ENCODE results near the gene FCER1G.
"Not testable (repeated sequence)": the region's sequence is repeated elsewhere in the genome, so short reads cannot be mapped to it uniquely, and the experiment has no call there.

Gene FCER1G

GRCh38 chr1:161229896-161230295, 14.8 kb downstream of the FCER1G start:
- no peak for DNase-seq (ENCODE audit: low spot score)

DNA sequence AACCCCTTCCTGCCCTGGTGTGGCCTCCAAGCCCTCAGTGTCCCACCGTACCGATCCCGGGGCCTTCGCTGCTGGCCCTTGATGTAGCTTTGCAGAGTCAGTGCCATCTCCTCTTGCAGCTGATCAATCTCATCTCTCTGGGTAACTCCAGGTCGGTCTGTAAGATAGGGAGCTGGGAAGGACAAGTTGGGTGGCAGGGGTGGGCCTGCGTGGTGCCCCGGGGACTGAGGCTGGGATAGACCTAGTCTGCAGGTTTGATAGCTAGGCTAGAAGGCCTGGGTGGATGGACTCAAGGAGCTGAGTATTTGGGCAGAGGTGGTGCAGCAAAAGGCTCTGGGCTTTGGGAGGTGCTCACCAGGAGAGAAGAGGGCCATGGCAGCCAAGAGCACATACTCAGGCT, 15.7 kb downstream of the FCER1G start:
- no peak for DNase-seq (ENCODE audit: low spot score)

GRCh38 chr1:161233102-161233501, 18.0 kb downstream of the FCER1G start:
- no peak for DNase-seq (ENCODE audit: low spot score)

DNA sequence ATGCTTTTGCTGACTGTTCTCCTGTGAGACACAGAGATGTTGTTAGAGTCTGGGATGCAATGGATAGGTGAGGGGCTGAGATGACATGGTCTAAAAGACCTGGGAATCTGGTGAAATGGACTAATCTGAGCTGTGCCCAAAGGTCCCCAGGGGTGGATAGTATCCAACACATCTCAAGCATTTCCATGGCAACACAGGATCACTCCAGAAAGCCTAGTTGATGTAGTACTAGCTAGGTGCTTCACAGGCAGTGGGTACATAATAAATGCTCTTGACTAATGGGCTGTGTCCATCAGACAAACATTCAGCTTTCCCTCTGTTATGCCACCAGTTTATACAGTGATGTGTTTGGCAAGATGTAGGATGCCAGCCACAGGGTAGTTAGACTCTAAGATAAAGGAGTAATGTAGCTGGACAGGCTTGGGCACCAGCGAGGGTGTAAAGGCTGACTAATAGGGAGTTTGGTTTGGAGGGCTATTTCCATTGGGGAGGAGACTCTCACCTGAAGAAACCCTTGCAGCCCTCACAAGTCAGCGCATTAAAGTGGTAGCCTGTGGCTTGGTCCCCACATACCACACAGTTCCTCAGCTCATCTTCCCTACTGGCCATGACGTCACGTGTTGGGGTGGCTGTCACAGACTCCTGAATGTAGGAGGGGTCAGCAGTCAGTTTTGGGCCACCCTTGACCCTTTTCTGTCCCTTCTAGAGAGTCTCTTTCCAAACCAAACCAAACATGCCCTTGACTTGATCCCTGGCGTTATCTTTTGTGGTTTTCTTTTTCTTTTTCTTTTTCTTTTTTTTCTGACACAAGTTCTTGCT, 21.1 kb downstream of the FCER1G start:
- no peak for DNase-seq (ENCODE audit: low spot score)

DNA sequence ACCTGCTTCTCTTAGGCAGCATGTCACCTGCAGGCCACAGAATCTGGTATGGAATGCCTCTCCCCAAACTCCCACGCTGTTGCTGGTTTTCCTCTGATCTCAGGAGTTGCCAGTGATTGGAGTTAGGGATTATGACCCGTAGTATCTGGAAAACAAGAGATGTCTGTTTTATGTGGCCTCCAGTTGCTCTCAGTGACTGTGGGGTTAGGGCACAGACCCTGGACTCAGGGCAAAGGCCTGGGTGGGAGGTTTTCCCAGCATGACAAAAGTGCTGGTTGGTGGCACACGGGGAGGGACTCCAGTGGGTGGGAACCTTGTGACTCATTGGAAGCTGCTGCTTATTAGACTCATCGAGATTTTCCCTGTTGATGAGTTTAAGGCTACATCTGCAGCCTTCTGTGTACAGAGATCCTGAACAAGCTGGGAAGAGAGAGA, 23.0 kb downstream of the FCER1G start, which contains the start of gene NR1I3:
NR1I3 (minus strand) TSS at position 165 of the 435 bp plus-strand sequence. CDS start 1,638 bp downstream, outside the sequence.
- peak; percentile 28 for DNase-seq (ENCODE audit: low spot score)

DNA sequence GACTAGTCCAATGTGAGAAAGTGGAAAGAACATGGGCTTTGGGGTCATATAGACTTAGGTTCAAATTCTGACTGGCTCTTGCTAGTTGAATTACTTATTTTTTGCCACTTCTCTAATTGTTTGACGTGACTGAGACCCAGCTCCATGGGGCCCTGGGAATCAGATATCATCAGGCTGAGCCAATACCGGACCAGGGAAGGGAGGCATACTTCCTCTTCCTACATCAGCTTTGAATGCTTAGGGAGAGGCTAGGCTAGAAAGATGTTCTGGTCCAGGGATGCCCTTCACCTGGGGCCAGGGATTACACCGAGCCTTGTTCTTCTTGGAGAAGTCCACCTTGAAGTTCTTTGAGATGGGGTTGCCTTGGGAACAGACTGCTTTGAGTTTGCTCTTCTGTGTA, 26.6 kb downstream of the FCER1G start:
- no peak for DNase-seq (ENCODE audit: low spot score)

GRCh38 chr1:161242313-161242712, 27.2 kb downstream of the FCER1G start:
- DNase-seq (ENCODE audit: low spot score): no peak

- DNase-seq (ENCODE audit: low spot score): no peak
Observed at GRCh38 chr1:161244888-161245287, 29.8 kb downstream of the FCER1G start.

DNA sequence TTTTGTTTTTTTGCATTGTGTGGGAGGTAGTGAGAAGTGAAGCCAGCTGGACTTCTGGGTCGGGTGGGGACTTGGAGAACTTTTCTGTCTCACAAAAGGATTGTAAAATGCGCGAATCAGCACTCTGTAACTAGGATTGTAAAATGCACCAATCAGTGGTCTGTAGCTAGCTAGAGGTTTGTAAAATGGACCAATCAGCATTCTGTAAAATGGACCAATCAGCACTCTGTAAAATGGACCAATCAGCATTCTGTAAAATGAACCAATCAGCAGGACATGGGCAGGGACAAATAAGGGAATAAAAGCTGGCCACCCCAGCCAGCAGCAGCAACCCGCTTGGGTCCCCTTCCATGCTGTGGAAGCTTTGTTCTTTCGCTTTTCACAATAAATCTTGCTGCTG, 35.0 kb downstream of the FCER1G start:
- DNase-seq (ENCODE audit: low spot score): not testable (repeated sequence)

DNA sequence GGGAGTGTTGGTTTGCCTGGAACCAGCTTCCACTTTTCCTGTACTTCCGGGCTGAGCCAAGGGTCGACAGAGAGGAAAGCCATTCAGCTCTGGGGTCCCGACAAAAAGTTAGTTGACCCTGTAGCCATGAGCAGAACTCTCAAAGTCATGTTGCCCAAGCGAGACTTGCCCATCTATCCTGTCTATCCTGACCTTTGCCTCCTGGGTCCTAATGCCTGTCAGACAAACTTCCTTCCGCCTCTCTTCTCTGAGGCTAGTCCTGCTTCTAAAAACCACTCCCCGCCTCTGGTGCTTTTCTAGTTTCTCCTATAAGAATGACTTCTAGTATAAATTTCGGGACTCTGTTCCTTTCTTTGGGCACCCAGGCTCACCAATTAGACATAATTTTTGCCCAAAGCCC, 35.7 kb downstream of the FCER1G start:
- DNase-seq (ENCODE audit: low spot score): no peak

DNA sequence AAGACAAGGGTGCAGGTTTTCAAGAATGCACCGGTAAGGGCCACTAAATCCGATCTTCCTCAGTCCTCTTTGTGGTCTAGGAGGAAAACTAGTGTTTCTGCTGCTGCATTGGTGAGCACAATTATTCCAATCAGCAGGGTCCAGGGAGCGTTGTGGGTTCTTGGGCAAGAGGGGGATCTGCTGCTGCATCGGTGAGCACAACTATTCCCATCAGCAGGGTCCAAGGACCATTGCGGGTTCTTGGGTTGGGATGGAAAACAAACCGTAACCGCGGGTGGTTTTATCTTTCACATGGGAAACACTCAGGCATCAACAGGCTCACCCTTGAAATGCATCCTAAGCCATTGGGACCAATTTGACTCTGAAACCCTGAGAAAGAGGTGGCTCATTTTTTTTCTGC, 36.5 kb downstream of the FCER1G start:
- DNase-seq (ENCODE audit: low spot score): no peak

DNA sequence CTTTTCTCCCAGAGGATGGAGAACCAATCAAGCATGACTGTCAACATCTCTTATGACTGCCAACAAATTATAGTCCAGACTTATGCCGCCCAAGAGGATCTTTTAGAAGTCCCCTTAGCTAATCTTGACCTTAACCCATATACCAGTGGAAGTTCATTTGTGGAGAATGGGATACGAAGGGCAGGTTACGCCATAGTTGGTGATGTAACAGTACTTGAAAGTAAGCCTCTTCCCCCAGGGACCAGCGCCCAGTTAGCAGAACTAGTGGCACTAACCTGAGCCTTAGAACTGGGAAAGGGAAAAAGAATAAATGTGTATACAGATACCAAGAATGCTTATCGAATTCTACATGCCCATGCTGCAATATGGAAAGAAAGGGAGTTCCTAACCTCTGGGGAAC, 40.2 kb downstream of the FCER1G start:
- DNase-seq (ENCODE audit: low spot score): not testable (repeated sequence)

DNA sequence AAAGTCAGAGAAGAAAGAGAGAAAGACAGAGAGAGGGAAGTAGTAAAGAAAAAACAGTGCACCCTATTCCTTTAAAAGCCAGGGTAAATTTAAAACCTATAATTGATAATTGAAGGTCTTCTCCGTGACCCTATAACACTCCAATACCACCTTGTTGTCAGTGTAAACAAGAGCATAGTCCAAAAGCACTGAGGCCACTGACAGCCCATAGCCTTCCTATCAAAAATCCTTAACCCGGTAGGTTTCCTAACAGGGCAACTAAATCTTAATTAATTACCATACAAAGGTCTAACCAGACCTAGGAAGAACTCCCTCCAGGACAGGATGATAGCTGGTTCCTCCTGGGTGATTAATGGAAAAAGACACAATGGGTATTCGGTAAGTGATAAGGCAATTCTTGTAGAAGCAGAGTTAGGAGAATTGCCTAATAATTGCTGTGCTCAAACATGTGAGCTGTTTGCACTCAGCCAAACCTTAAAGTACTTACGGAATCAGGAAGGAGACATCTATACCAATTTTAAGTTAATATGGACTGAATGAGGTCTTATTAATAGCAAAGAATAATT, 40.9 kb downstream of the FCER1G start:
- not testable (repeated sequence) for DNase-seq (ENCODE audit: low spot score)

- DNase-seq (ENCODE audit: low spot score): not testable (repeated sequence)
Observed at GRCh38 chr1:161257109-161257508, 42.0 kb downstream of the FCER1G start.

DNA sequence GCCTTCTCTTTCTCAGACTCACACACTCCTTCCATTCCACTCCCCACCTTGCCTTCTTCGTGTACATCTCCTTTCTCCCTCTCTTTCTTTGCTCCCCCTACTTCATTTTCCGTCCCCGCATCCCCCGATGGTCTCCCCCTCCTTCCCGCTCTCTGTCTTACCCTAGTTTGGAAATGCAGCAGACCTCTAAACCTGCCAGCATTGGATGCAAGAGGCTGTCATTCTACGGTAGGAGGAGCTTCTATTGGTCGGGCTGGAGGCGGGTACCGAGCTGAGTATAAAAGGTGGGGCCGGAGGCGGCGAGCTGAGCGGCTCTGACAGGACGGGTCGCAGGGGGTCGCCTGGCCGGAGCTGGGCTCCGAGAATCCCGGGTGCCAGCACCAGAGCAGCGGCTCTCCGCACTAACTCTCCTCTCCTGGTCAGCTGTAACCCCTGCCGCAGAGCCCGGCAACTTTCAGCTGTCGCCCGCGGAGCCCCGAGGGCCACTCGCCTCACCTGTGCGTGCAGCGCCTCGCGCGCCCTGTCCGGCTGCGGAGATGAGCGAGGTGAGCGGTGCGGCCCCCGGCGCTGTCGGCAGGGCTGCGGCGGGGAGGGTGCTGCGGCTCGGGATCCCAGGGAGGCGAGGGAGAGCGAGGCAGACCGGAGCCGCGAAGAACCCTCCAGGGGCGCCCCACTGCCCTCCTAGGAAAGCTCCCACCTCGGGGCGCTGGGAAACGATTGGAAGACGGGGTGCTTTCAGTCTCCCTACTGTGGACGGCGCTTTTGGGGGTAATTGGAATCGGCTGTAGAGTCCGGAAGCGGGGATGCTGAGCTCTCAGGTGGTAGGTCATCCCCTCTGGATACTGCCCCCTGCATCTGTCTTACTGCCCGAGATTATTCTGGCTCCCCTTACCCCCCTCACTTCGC, 43.6 kb downstream of the FCER1G start, which contains the start of gene PCP4L1:
PCP4L1 (plus strand) TSS at position 307 of the 906 bp plus-strand sequence; CDS start at position 537, 230 bp downstream.
- DNase-seq (ENCODE audit: low spot score): peak; percentile 82

- DNase-seq (ENCODE audit: low spot score): no peak
Observed at GRCh38 chr1:161259345-161259702, 44.2 kb downstream of the FCER1G start.

- DNase-seq (ENCODE audit: low spot score): no peak
Observed at GRCh38 chr1:161259765-161260164, 44.7 kb downstream of the FCER1G start.

DNA sequence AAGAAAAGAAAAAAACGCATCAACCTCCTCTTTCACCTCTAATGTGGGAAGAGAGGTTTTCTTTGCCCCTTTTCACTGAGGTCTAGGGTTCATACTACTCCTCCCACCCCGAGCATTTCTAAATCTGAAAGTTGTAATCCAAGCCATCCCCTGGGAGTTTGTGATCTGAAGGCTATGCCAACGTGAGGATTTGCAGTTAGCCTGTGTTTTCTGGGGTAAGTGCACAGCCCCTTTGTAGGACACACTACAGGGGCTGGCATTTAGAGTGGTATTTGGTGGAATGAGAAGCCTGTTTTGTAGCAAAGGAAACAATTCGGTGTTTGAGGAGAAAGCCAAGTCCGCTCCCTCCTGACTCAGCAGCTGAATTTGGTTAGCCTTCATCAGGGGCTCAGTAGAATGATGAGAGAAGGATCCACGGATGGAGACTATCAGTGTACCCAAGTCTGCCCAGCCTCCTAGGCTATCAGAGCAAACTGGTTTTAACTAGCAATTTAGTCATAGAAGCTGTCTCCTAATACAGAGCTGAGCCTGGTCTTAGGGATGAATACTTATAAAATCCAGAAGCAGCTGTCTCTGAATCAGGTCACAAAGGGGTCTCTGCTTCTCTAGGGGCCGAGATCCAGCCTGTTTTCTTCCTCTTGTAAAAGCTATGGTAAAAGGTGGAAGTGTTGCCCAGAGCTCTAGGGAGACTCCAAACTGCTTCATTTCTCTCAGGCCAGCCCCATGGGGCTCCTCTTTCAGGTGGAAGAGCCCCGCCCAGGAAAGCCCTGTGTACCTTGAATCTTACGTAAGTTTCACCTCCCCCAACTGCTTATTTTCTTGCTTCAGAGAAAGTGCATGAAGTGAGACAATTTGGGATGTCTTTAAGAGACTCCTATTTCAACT, 45.5 kb downstream of the FCER1G start:
- DNase-seq (ENCODE audit: low spot score): no peak

- no peak for DNase-seq (ENCODE audit: low spot score)
Observed at GRCh38 chr1:161261261-161262235, 46.5 kb downstream of the FCER1G start.

DNA sequence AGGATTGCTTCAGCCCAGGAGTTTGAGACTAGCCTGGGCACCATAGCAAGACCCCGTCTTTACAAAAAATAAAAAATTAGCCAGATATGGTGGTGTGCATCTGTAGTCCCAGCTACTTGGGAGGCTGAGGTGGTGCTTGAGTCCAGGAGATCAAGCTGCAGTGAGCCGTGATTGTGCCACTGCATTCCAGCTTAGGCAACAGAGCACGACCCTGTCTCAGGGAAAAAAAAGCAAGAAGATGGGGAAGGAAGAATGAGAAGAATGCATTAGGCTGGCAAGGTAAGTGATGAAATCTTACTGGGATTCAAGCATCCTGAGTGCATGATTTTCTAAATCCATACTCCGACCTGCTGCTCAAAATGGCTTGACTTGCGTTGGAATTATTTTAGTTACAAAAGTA, 50.2 kb downstream of the FCER1G start:
- no peak for DNase-seq (ENCODE audit: low spot score)
